Muscle layer of colon (tissue), 2 donors: ENCODE measurements around the gene STARD13.

Source experiments
- H3K27ac ChIP-seq: one replicate; pipeline ENCODE4 v1.7.0; 2013; ENCODE audit warnings: low read depth, mild to moderate bottlenecking, low read length, moderate library complexity
- H3K27me3 ChIP-seq, 2 donors: one replicate each; pipeline ENCODE4 v1.7.0; 2013; ENCODE audit warnings: low read length in 2 of 2, mild to moderate bottlenecking in 2 of 2; ENCODE audit not compliant: insufficient read depth in 2 of 2, control insufficient read depth in 1 of 2
- H3K36me3 ChIP-seq: one replicate; pipeline ENCODE4 v1.7.0; 2013; ENCODE audit warnings: mild to moderate bottlenecking, low read length; ENCODE audit not compliant: insufficient read depth
- H3K4me1 ChIP-seq: one replicate; pipeline ENCODE4 v1.7.0; 2013; ENCODE audit warnings: mild to moderate bottlenecking, low read length; ENCODE audit not compliant: insufficient read depth
- H3K4me3 ChIP-seq, 2 donors: one replicate each; pipeline ENCODE4 v1.7.0; 2013; ENCODE audit warnings: low read length in 2 of 2, low read depth in 1 of 2, mild to moderate bottlenecking in 1 of 2, moderate library complexity in 1 of 2
- H3K9ac ChIP-seq: one replicate; pipeline ENCODE4 v1.7.0; 2013; ENCODE audit warnings: low read length
- H3K9me3 ChIP-seq: one replicate; pipeline ENCODE4 v1.7.0; 2013; ENCODE audit warnings: mild to moderate bottlenecking, low read length
- donor health status: abdominal sarcoma.
- donor health status: Adenocarcinoma of cecum.

STARD13 gene

GRCh38 chr13:33274264-33274663 is 11.3 kb downstream of the STARD13 start:
- H3K9me3 ChIP-seq, result no peaks in the 10 kb centered on the region
- H3K36me3 ChIP-seq, result no peaks in the 10 kb centered on the region
- H3K27me3 ChIP-seq, result no peaks in the 10 kb centered on the region
- no peak overlapping the region for H3K4me3 ChIP-seq
- no peak overlapping the region for H3K9ac ChIP-seq
- H3K4me1 ChIP-seq, result peaks cover 79% of the 10 kb centered on the region
- no peak overlapping the region for H3K27ac ChIP-seq

GRCh38 chr13:33272531-33273124 is 12.9 kb downstream of the STARD13 start:
- Histone ChIP-seq H3K27ac (no peak overlapping the region), H3K9me3 (no peaks in the 10 kb centered on the region), H3K4me1 (peaks cover 79% of the 10 kb centered on the region), H3K36me3 (no peaks in the 10 kb centered on the region), H3K27me3 (no peaks in the 10 kb centered on the region), H3K4me3 (no peak overlapping the region), H3K9ac (no peak overlapping the region)

DNA sequence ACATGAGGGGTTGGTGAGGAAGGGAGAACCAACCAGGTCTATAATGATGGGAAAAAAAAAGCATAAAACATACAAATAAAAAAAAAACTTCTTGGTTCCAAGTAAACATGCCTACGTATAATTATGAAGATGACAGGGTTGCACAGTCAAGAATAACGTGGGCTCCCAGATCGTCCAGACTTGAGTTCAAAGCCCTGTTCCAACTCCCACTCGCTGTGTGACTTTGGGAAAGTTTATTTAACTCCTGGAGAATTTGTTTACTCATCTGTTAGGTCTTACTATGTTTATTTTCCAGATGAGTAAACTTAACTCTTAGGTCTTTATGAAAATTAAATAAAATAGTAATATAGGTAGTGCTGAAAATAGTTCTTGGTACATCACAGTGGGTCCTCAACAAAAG is 13.8 kb downstream of the STARD13 start:
- no peak overlapping the region for H3K9ac ChIP-seq
- H3K4me3 ChIP-seq, result no peak overlapping the region
- H3K36me3 ChIP-seq, result no peaks in the 10 kb centered on the region
- peak overlapping the region; percentile 66 for H3K27ac ChIP-seq
- peaks cover 71% of the 10 kb centered on the region for H3K4me1 ChIP-seq
- no peaks in the 10 kb centered on the region for H3K9me3 ChIP-seq
- H3K27me3 ChIP-seq, result no peaks in the 10 kb centered on the region

GRCh38 chr13:33270895-33271538 is 14.5 kb downstream of the STARD13 start:
- peak overlapping the region; percentile 66 for H3K27ac ChIP-seq

GRCh38 chr13:33265607-33266006 is 19.9 kb downstream of the STARD13 start:
- Histone ChIP-seq H3K9ac (no peak overlapping the region), H3K27ac (peak overlapping the region; percentile 19), H3K36me3 (no peaks in the 10 kb centered on the region), H3K27me3 (no peaks in the 10 kb centered on the region), H3K4me1 (peaks cover 62% of the 10 kb centered on the region), H3K4me3 (no peak overlapping the region), H3K9me3 (no peaks in the 10 kb centered on the region)

More at GRCh38 chr13:33270895-33271538, 14.5 kb downstream of the STARD13 start:
- H3K9ac ChIP-seq, result no peak overlapping the region
- H3K27me3 ChIP-seq, result no peaks in the 10 kb centered on the region
- H3K4me3 ChIP-seq, result no peak overlapping the region
- no peaks in the 10 kb centered on the region for H3K36me3 ChIP-seq
- no peaks in the 10 kb centered on the region for H3K9me3 ChIP-seq
- peaks cover 74% of the 10 kb centered on the region for H3K4me1 ChIP-seq

GRCh38 chr13:33265133-33265532 is 20.4 kb downstream of the STARD13 start:
- no peaks in the 10 kb centered on the region for H3K9me3 ChIP-seq
- H3K27me3 ChIP-seq, result no peaks in the 10 kb centered on the region
- H3K9ac ChIP-seq, result no peak overlapping the region
- H3K36me3 ChIP-seq, result no peaks in the 10 kb centered on the region
- H3K27ac ChIP-seq, result no peak overlapping the region
- peaks cover 62% of the 10 kb centered on the region for H3K4me1 ChIP-seq
- no peak overlapping the region for H3K4me3 ChIP-seq

DNA sequence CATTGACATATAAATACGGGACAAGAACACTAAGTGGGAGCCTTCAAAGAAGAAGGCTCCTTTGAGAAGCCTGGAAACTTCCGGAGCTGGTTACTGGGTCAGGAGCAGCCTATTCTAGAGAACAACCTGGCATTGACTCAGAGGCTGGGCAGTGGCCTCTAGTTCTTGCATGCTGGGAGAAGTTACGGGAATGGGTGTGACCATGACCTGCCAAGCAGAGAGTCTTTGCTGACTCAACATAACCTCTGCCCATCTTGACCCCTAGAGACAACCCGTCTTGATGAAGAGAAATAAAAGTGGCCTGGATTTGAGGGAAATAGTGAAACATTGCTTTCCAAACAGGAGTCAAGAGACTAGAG is 21.0 kb downstream of the STARD13 start:
- no peaks in the 10 kb centered on the region for H3K36me3 ChIP-seq
- H3K27ac ChIP-seq, result no peak overlapping the region
- H3K27me3 ChIP-seq, result no peaks in the 10 kb centered on the region
- no peak overlapping the region for H3K4me3 ChIP-seq
- no peaks in the 10 kb centered on the region for H3K9me3 ChIP-seq
- H3K9ac ChIP-seq, result no peak overlapping the region
- peaks cover 65% of the 10 kb centered on the region for H3K4me1 ChIP-seq

GRCh38 chr13:33263976-33264619 is 21.5 kb downstream of the STARD13 start:
- Histone ChIP-seq H3K9ac (no peak overlapping the region), H3K27me3 (no peaks in the 10 kb centered on the region), H3K36me3 (no peaks in the 10 kb centered on the region), H3K4me1 (peaks cover 64% of the 10 kb centered on the region), H3K4me3 (no peak overlapping the region), H3K27ac (no peak overlapping the region), H3K9me3 (no peaks in the 10 kb centered on the region)

DNA sequence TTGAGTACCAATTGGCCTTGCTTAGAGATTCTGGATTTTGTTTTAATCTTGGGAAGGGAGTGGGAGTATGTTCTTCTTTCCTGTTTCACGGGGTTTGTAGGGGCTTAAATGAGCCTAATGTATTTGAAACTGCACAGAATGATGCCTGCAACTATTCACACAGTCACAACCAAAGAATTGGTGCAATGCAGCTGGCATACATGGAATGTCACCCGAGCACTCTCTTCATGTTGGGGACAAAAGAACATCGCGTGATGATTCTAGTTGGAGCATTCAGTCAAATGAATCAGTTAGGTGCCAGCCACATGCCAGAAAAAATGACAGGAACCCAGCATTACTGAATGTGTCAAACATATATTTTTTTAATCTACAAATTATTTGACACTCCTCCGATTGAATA is 22.1 kb downstream of the STARD13 start:
- H3K9ac ChIP-seq, result no peak overlapping the region
- H3K4me3 ChIP-seq, result no peak overlapping the region
- H3K36me3 ChIP-seq, result no peaks in the 10 kb centered on the region
- H3K27me3 ChIP-seq, result no peaks in the 10 kb centered on the region
- H3K4me1 ChIP-seq, result peaks cover 63% of the 10 kb centered on the region
- no peak overlapping the region for H3K27ac ChIP-seq
- no peaks in the 10 kb centered on the region for H3K9me3 ChIP-seq

DNA sequence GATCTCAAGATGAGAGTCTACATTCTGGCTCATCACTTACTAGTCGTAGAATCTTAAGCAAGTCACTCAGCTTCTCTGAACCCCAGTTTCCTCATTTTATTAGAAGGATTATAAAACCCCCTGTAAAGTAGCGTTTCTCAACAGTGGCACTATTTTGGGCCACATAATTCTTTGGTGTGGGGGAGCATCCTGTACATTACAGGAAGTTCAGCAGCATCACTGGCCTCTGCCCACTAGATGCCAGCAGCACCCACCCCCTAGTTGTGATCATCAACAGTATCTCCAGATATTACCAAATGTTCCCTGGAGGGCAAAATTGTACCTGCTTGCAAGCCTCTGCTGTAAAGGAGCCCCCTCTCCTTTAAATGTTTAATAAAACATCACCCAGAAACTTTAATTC is 22.6 kb downstream of the STARD13 start:
- Histone ChIP-seq H3K36me3 (no peaks in the 10 kb centered on the region), H3K9ac (no peak overlapping the region), H3K4me1 (peaks cover 63% of the 10 kb centered on the region), H3K4me3 (no peak overlapping the region), H3K27me3 (no peaks in the 10 kb centered on the region), H3K9me3 (no peaks in the 10 kb centered on the region), H3K27ac (no peak overlapping the region)

DNA sequence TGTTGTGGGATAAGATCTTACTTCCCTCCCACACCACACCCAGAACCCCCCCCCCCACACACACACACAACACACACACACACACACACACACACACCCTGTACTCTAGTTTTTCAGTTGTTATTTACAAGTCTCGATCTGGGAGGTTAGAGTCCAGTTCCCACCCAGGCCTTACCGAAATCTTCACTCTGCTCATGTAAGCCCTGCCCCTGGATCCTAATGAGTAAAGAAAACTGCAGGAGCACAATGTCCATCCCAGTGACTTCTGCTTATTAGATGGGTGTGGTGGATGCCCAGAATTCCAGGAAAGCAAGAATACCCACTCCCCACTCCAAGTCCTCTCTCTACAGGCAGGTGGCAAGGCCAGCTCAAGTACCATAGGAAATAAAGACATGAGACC is 23.0 kb downstream of the STARD13 start:
- H3K27me3 ChIP-seq, result no peaks in the 10 kb centered on the region
- H3K9ac ChIP-seq, result no peak overlapping the region
- H3K27ac ChIP-seq, result peak overlapping the region; percentile 47
- H3K4me1 ChIP-seq, result peaks cover 62% of the 10 kb centered on the region
- no peaks in the 10 kb centered on the region for H3K36me3 ChIP-seq
- no peaks in the 10 kb centered on the region for H3K9me3 ChIP-seq
- H3K4me3 ChIP-seq, result no peak overlapping the region

DNA sequence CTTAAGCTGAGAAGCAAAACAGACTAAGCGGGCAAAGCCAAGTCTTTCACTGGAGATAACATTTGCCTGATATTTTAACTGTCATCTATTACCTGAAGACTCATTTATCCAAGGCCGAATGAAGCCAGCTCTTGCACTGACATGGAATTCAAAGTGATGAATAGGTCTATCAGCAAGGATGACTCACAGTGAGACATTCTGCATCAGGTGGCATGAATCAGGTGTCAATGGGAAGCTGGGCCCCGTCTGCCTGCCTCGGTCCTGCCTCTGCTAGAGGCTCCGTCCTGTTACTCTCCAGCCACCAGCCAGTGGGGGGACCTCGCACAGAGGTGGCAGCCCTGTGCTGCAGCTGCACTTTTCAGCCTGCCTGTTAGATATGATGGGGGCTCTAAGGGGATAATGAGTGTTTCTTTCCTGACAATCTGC is 23.5 kb downstream of the STARD13 start:
- Histone ChIP-seq H3K9me3 (no peaks in the 10 kb centered on the region), H3K27ac (peak overlapping the region; percentile 47), H3K27me3 (no peaks in the 10 kb centered on the region), H3K4me3 (no peak overlapping the region), H3K4me1 (peaks cover 61% of the 10 kb centered on the region), H3K36me3 (no peaks in the 10 kb centered on the region), H3K9ac (no peak overlapping the region)
